ENCODE data around the gene HOXB3. TPM values are rescaled to one million over a fixed set of nuclear protein-coding genes. Genes with fewer than 3 reads are reported as not detected.

HOXB3 gene
- total RNA-seq, 4 donors from 2014 or later = 10.6 to 30.0 (median 18.0) TPM

- TF ChIP-seq POLR2A (IDR thresholded peaks at IDR 0.05) = no peak
- no peak for TF ChIP-seq CTCF (IDR thresholded peaks at IDR 0.05)
- H3K4me3 ChIP-seq = no peak overlapping the region
- no peaks in the 10 kb centered on the region for H3K4me1 ChIP-seq
- intact Hi-C loops (cut with DNase I; ENCODE audit: low total_unique reads) = no loop called here
- H3K27ac ChIP-seq = no peak overlapping the region
- no peak for DNase-seq
- H3K27me3 ChIP-seq = peaks cover 14 to 70% of the 10 kb centered on the region in 2 donors
- no peaks in the 10 kb centered on the region for H3K36me3 ChIP-seq
- no peaks in the 10 kb centered on the region for H3K9me3 ChIP-seq
These were observed 44.6 kb upstream of the HOXB3 start for GRCh38 chr17:48634493-48635208.

DNA sequence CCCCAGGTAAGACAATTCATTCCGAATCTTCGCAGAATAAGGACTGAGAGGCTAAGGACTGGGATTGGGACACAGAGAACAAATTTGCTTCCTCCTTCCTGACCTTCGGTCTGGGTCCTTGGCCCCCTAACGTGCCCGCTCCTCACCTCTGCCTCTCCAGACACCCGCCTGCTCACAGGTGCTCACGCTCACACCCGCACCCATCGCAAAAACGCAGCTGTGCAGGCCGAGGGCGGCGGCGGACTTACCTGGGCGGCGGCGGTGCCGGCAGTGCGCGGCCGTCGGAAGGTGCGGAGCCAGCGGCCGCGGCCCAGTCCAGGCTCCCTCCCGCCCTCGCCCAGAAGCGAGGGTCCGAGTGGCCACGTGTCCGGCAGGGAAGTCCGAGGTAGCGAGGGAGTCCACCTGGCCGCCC is 43.2 kb upstream of the HOXB3 start:
- DNase-seq = no peak
- Histone ChIP-seq H3K27ac (no peak overlapping the region), H3K27me3 (peaks cover 14 to 76% of the 10 kb centered on the region in 2 donors), H3K4me3 (no peak overlapping the region), H3K36me3 (no peaks in the 10 kb centered on the region), H3K4me1 (no peaks in the 10 kb centered on the region), H3K9me3 (no peaks in the 10 kb centered on the region)
- no peak for TF ChIP-seq POLR2A (IDR thresholded peaks at IDR 0.05)
- TF ChIP-seq CTCF (IDR thresholded peaks at IDR 0.05) = no peak
- intact Hi-C loops (cut with DNase I; ENCODE audit: low total_unique reads) = no loop called here

GRCh38 chr17:48632579-48633265 is 42.7 kb upstream of the HOXB3 start:
- no peak for DNase-seq
- intact Hi-C loops (cut with DNase I; ENCODE audit: low total_unique reads) = no loop called here
- TF ChIP-seq POLR2A (IDR thresholded peaks at IDR 0.05) (no peak), CTCF (IDR thresholded peaks at IDR 0.05) (no peak)

DNA sequence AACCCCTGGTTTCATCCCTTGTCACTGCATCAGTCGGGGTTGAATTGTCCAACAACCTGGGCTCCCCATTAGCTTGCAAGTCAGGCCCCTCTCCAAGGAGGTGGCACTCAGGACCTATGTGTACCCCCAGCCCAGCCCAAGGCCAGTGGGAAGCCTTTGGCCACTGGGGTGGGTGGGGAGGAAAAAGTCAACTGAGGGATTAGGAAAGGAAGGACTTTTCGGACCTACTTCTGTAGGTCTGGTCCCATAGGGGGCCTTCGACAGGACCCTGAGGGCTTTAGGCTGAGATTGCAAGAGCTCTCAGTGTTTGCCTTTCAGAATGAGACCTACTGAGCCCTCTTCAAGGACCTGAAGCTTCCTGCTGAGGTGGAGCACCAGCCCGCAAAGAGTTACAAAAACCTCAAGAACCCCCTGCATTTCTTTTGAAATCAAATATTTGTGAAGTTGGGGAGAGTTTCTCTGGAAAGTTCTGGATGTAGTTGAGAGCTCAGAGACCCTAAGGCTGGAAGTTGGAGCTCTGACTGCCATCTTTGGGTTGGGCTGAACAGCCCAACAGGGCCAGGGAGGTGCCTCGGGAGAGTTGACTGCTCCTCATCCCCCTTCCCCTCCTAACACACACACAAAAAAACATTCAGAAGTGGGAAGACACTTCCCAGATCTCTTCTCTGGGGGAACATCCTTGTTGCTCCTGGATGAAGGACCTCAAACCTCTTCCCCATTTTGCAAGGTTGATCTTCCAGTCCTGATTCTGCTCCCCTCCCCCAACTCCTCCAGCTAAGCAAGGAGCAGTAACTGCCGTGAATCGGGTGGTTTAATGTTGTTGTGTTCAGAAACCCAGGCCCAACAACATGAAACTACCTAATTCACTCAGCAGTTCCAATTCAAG is 41.9 kb upstream of the HOXB3 start:
- H3K27me3 ChIP-seq = peaks cover 27 to 78% of the 10 kb centered on the region in 2 donors
- H3K36me3 ChIP-seq = no peaks in the 10 kb centered on the region
- H3K27ac ChIP-seq = no peak overlapping the region
- no peak overlapping the region for H3K4me3 ChIP-seq
- intact Hi-C loops (cut with DNase I; ENCODE audit: low total_unique reads) = no loop called here
- no peaks in the 10 kb centered on the region for H3K4me1 ChIP-seq
- no peak for DNase-seq
- H3K9me3 ChIP-seq = no peaks in the 10 kb centered on the region
- TF ChIP-seq POLR2A (IDR thresholded peaks at IDR 0.05) = no peak
- TF ChIP-seq CTCF (IDR thresholded peaks at IDR 0.05) = no peak

More at GRCh38 chr17:48632579-48633265, 42.7 kb upstream of the HOXB3 start:
- peaks cover 19 to 78% of the 10 kb centered on the region in 2 donors for H3K27me3 ChIP-seq
- H3K4me1 ChIP-seq = no peaks in the 10 kb centered on the region
- H3K9me3 ChIP-seq = no peaks in the 10 kb centered on the region
- H3K4me3 ChIP-seq = no peak overlapping the region
- no peaks in the 10 kb centered on the region for H3K36me3 ChIP-seq
- H3K27ac ChIP-seq = no peak overlapping the region
